ENCODE results near the gene ETV6.

GRCh38 chr12:11891754-11892386 lies 242.4 kb downstream of the ETV6 start:
- TF ChIP-seq, protein P1, sequence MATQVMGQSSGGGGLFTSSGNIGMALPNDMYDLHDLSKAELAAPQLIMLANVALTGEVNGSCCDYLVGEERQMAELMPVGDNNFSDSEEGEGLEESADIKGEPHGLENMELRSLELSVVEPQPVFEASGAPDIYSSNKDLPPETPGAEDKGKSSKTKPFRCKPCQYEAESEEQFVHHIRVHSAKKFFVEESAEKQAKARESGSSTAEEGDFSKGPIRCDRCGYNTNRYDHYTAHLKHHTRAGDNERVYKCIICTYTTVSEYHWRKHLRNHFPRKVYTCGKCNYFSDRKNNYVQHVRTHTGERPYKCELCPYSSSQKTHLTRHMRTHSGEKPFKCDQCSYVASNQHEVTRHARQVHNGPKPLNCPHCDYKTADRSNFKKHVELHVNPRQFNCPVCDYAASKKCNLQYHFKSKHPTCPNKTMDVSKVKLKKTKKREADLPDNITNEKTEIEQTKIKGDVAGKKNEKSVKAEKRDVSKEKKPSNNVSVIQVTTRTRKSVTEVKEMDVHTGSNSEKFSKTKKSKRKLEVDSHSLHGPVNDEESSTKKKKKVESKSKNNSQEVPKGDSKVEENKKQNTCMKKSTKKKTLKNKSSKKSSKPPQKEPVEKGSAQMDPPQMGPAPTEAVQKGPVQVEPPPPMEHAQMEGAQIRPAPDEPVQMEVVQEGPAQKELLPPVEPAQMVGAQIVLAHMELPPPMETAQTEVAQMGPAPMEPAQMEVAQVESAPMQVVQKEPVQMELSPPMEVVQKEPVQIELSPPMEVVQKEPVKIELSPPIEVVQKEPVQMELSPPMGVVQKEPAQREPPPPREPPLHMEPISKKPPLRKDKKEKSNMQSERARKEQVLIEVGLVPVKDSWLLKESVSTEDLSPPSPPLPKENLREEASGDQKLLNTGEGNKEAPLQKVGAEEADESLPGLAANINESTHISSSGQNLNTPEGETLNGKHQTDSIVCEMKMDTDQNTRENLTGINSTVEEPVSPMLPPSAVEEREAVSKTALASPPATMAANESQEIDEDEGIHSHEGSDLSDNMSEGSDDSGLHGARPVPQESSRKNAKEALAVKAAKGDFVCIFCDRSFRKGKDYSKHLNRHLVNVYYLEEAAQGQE (IDR thresholded peaks at IDR 0.05; ENCODE audit: low read depth) = no peak
- TF ChIP-seq POLR2A (IDR thresholded peaks at IDR 0.05; ENCODE audit: borderline replicate concordance, extremely low read depth, insufficient read depth, insufficient read length) (no peak), CEBPB (IDR thresholded peaks at IDR 0.05; ENCODE audit: low read depth) (no peak), EZH2 (IDR thresholded peaks at IDR 0.05) (no peak), ELF1 (IDR thresholded peaks at IDR 0.05; ENCODE audit: borderline replicate concordance, low read depth) (no peak), ZNF274 (IDR thresholded peaks at IDR 0.05; ENCODE audit: low read depth, low read length) (no peak), MAX (IDR thresholded peaks at IDR 0.05) (no peak), POLR2AphosphoS5 (IDR thresholded peaks at IDR 0.05; ENCODE audit: low read depth, low read length) (no peak), ZFX (IDR thresholded peaks at IDR 0.05) (no peak), SRF (IDR thresholded peaks at IDR 0.05; ENCODE audit: low read depth) (no peak)
- TF ChIP-seq, protein P2, sequence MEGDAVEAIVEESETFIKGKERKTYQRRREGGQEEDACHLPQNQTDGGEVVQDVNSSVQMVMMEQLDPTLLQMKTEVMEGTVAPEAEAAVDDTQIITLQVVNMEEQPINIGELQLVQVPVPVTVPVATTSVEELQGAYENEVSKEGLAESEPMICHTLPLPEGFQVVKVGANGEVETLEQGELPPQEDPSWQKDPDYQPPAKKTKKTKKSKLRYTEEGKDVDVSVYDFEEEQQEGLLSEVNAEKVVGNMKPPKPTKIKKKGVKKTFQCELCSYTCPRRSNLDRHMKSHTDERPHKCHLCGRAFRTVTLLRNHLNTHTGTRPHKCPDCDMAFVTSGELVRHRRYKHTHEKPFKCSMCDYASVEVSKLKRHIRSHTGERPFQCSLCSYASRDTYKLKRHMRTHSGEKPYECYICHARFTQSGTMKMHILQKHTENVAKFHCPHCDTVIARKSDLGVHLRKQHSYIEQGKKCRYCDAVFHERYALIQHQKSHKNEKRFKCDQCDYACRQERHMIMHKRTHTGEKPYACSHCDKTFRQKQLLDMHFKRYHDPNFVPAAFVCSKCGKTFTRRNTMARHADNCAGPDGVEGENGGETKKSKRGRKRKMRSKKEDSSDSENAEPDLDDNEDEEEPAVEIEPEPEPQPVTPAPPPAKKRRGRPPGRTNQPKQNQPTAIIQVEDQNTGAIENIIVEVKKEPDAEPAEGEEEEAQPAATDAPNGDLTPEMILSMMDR (IDR thresholded peaks at IDR 0.05 in 2 of 3, conservative IDR thresholded peaks at IDR 0.05 in 1 of 3; ENCODE audit: borderline replicate concordance in 1 of 3, insufficient read depth in 1 of 3, low read depth in 2 of 3, low read length in 2 of 3) = no peak
